SU-DHL-6 (cell line): ENCODE results near the gene MXD4.

Experiments
- H2AFZ ChIP-seq: fragments of 200-600 bp; sonication (generic); 2 replicates; pipeline ENCODE4 v1.6.1; 2014; ENCODE audit warnings: low read depth, mild to moderate bottlenecking, moderate library complexity, mixed read lengths, antibody characterized with exemption, low read length; ENCODE audit not compliant: severe bottlenecking
- H3F3A ChIP-seq: fragments of 200-600 bp; shearing (Covaris generic); 2 replicates; pipeline ENCODE4 v1.6.0; 2016; ENCODE audit warnings: antibody characterized with exemption, mild to moderate bottlenecking; ENCODE audit not compliant: insufficient read depth
- H3K27ac ChIP-seq: fragments of 200-600 bp; sonication (generic); 2 replicates; pipeline ENCODE4 v1.5.1; 2016; ENCODE audit warnings: low read depth, mild to moderate bottlenecking, low read length, moderate library complexity, mixed read lengths
- H3K27me3 ChIP-seq: fragments of 200-600 bp; sonication (generic), shearing (Covaris generic); 2 replicates; pipeline ENCODE4 v1.6.0; 2014; ENCODE audit warnings: mild to moderate bottlenecking, low read length
- H3K36me3 ChIP-seq: fragments of 200-600 bp; sonication (generic); 2 replicates; pipeline ENCODE4 v1.6.1; 2014; ENCODE audit warnings: mild to moderate bottlenecking, low read length, mixed read lengths
- H3K4me2 ChIP-seq: fragments of 300-600, 200-600 bp; shearing (Covaris generic), sonication (generic); 2 replicates; pipeline ENCODE4 v1.6.0; 2014; ENCODE audit warnings: low read length, low read depth, mild to moderate bottlenecking; ENCODE audit not compliant: poor library complexity, severe bottlenecking
- H3K4me3 ChIP-seq: fragments of 200-600 bp; sonication (generic); 2 replicates; pipeline ENCODE4 v1.5.1; 2014; ENCODE audit warnings: antibody characterized with exemption, low read length, mild to moderate bottlenecking, mixed read lengths; ENCODE audit not compliant: insufficient read depth, poor library complexity, severe bottlenecking
- H3K79me2 ChIP-seq: fragments of 200-600 bp; sonication (generic); 2 replicates; pipeline ENCODE4 v1.6.1; 2014; ENCODE audit warnings: mild to moderate bottlenecking, low read length, moderate library complexity; ENCODE audit not compliant: insufficient read depth
- H3K9ac ChIP-seq: fragments of 200-600 bp; sonication (generic); 2 replicates; pipeline ENCODE4 v1.7.0; 2014; ENCODE audit warnings: mild to moderate bottlenecking, low read length
- H3K9me2 ChIP-seq: fragments of 200-600 bp; sonication (generic); replicated peaks from 2 replicates; pipeline ENCODE4 v1.6.1; 2014; ENCODE audit warnings: low read length; ENCODE audit not compliant: insufficient read depth
- H3K9me3 ChIP-seq: fragments of 200-600 bp; sonication (generic); 2 replicates; pipeline ENCODE4 v1.6.1; 2014; ENCODE audit warnings: low read length, mixed read lengths; ENCODE audit not compliant: insufficient read depth
- H4K20me1 ChIP-seq: fragments of 200-600 bp; sonication (generic); 2 replicates; pipeline ENCODE4 v1.6.1; 2014; ENCODE audit warnings: low read depth, mild to moderate bottlenecking, antibody characterized with exemption, low read length, moderate library complexity, mixed read lengths
- EZH2phosphoT487 ChIP-seq: fragments of 200-600 bp; sonication (generic), shearing (Covaris generic); conservative IDR thresholded peaks from 2 replicates; pipeline ENCODE4 v1.6.1; 2018; ENCODE audit warnings: mild to moderate bottlenecking, antibody characterized with exemption, low read length, moderate library complexity, mixed read lengths
- TF ChIP-seq, protein P1 (sequence below): fragments of 200-600 bp; sonication (generic); IDR thresholded peaks from one replicate; pipeline ENCODE4 v1.5.1; 2017; ENCODE audit warnings: antibody characterized with exemption, mild to moderate bottlenecking, low read length, moderate library complexity; ENCODE audit not compliant: insufficient read depth, poor library complexity, severe bottlenecking

The MXD4 gene

DNA sequence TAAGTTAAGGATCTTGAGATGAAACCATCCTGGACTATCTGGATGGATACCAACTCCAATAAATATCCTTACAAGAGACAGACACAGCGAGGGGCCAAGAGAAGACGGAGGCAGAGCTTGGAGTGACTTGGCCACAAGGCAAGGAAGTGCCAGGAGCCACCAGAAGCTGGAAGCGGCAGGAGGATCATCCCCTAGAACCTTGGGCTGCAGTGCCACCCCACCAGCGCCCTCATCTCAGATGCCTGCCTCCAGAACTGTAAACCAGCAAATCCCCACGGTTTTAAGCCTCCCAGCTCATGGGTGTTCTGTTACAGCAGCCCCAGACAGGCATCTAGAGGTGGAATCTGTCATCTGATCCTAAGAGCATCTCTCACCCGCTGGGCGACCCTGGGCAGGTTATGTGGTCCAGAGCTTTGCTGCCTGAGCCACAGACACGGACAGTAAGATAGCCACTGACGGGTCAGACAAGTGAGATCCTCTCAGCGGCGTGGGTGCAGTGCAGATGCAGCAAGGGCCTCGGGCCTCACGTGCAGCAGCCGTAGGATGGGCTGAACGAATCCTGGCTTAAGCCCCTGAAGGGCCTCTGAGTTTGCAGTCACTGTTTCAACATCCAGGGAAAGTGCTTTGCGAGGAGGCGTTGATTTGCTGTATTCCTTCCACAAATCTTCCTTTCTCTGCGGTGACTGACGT lies 25.1 kb upstream of the MXD4 start:
- Histone ChIP-seq H3K4me2 (no peak overlapping the region), H3K27me3 (no peaks in the 10 kb centered on the region), H3K9me3 (no peaks in the 10 kb centered on the region), H3K79me2 (no peaks in the 10 kb centered on the region), H3K4me3 (no peak overlapping the region), H2AFZ (no peak overlapping the region), H3K9ac (no peak overlapping the region), H3K27ac (no peak overlapping the region), H3F3A (no peaks in the 10 kb centered on the region), H4K20me1 (no peaks in the 10 kb centered on the region), H3K36me3 (no peaks in the 10 kb centered on the region), H3K9me2 (no peaks in the 10 kb centered on the region)
- TF ChIP-seq, protein P1, sequence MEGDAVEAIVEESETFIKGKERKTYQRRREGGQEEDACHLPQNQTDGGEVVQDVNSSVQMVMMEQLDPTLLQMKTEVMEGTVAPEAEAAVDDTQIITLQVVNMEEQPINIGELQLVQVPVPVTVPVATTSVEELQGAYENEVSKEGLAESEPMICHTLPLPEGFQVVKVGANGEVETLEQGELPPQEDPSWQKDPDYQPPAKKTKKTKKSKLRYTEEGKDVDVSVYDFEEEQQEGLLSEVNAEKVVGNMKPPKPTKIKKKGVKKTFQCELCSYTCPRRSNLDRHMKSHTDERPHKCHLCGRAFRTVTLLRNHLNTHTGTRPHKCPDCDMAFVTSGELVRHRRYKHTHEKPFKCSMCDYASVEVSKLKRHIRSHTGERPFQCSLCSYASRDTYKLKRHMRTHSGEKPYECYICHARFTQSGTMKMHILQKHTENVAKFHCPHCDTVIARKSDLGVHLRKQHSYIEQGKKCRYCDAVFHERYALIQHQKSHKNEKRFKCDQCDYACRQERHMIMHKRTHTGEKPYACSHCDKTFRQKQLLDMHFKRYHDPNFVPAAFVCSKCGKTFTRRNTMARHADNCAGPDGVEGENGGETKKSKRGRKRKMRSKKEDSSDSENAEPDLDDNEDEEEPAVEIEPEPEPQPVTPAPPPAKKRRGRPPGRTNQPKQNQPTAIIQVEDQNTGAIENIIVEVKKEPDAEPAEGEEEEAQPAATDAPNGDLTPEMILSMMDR = no peak
- no peak for TF ChIP-seq EZH2phosphoT487

DNA sequence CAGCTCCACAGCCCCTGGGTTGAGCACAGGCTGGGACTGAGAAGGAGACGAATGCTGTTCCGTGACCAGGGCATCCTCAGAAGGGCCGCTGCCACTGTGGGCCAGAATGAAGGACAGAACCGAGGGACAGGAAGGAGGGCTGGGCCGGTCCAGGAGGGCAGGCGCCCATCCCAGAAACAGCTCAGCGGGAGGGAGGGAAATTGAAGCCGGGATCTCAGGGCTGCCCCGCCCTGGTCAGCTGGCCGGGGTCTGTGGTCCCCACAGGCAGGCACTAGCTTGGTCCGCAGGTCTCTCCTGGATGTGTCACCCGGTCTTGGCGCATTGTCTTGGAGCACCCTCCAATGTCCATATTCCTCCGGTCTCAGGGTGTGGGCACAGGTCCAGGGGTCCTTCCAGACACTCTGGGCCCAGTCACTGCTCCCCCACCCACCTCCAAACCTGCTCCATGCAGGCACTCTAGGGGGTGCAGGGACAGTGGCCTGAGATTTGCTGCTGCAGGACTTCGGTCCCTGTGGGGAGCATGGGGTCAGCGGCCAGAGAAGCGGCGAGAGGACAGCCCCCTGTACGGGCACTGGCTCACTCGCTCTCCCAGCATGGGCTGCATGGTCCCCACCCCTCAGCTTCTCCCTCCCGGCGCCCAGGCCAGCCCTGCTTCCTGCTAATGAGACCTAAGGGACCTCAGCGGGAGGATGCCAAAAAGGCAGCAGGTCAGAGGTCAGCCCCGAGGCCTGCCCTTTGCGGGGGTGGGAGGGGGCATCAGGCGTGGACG lies 23.9 kb upstream of the MXD4 start:
- TF ChIP-seq, protein P1 = no peak
- TF ChIP-seq EZH2phosphoT487 = no peak
- Histone ChIP-seq H3K27ac (no peak overlapping the region), H3K27me3 (no peaks in the 10 kb centered on the region), H3K79me2 (no peaks in the 10 kb centered on the region), H3K9me3 (no peaks in the 10 kb centered on the region), H3K9ac (no peak overlapping the region), H2AFZ (no peak overlapping the region), H4K20me1 (no peaks in the 10 kb centered on the region), H3F3A (no peaks in the 10 kb centered on the region), H3K4me3 (no peak overlapping the region), H3K4me2 (no peak overlapping the region), H3K9me2 (no peaks in the 10 kb centered on the region), H3K36me3 (no peaks in the 10 kb centered on the region)

DNA sequence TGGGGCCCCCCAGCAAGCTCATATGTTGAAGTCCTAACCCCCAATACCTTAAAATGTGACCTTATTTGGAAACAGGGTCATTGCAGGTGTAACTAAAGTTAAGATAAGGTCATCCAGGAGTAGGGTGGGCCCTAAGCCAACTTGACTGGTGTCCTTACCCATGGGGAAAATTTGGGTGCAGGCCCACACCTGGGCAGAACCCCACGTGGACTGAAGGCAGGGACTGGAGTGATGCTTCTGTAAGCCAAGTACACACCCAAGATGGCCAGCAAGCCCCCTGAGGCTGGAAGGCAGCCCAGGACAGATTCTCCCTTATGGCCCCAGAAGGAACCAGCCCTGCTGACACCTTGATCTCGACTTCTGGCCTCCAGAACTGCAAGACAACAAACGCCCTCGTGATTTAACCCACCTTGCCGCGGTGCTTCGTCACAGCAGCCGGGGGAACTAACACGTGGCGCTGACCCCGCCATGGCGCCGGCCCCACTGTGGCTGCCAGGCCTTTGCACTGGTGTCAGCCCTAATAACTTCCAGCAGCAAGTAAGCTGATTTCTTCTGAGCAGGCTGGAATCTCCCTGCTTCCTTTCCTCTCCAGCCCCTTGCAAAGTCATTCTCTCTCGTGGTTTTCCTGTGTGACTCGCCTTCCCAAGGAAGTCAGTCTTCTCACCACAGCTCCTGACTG lies 23.2 kb upstream of the MXD4 start:
- no peaks in the 10 kb centered on the region for H3K9me2 ChIP-seq
- H3K9me3 ChIP-seq = no peaks in the 10 kb centered on the region
- H3K27ac ChIP-seq = no peak overlapping the region
- no peaks in the 10 kb centered on the region for H3F3A ChIP-seq
- no peak overlapping the region for H3K4me2 ChIP-seq
- no peaks in the 10 kb centered on the region for H3K79me2 ChIP-seq
- no peaks in the 10 kb centered on the region for H3K36me3 ChIP-seq
- TF ChIP-seq EZH2phosphoT487 = no peak
- TF ChIP-seq, protein P1 = no peak
- no peak overlapping the region for H2AFZ ChIP-seq
- no peaks in the 10 kb centered on the region for H4K20me1 ChIP-seq
- H3K4me3 ChIP-seq = no peak overlapping the region
- no peak overlapping the region for H3K9ac ChIP-seq
- H3K27me3 ChIP-seq = no peaks in the 10 kb centered on the region
